ENCODE measurements around the gene OBP2A.

DNA sequence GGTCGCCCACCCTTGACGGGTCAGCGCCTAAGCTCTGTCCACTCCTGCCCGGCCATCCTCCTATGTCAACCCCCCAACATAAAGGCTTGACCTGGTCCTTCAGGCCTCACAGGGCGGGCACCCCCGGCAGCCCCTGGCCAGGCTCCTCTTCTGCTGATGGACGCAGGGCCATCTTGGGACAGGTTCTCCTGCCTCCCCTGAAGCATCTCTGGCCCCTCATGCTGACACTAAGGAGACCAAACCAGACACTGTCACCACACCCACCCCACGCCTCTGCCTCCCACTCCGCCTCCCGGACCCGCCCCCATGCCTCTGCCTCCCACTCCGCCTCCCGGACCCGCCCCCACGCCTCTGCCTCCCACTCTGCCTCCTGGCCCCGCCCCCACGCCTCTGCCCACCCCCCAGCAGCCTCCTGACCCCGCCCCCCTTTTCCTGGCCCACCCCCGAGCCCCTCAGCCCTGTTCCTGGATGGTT, 6.8 kb downstream of the OBP2A start:
- no peak for TF ChIP-seq POLR2A (IDR thresholded peaks at IDR 0.05; ENCODE audit: borderline replicate concordance, extremely low read depth, insufficient read depth, insufficient read length)
- TF ChIP-seq, protein P1, sequence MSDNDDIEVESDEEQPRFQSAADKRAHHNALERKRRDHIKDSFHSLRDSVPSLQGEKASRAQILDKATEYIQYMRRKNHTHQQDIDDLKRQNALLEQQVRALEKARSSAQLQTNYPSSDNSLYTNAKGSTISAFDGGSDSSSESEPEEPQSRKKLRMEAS (IDR thresholded peaks at IDR 0.05) = no peak
- TF ChIP-seq, protein P2, sequence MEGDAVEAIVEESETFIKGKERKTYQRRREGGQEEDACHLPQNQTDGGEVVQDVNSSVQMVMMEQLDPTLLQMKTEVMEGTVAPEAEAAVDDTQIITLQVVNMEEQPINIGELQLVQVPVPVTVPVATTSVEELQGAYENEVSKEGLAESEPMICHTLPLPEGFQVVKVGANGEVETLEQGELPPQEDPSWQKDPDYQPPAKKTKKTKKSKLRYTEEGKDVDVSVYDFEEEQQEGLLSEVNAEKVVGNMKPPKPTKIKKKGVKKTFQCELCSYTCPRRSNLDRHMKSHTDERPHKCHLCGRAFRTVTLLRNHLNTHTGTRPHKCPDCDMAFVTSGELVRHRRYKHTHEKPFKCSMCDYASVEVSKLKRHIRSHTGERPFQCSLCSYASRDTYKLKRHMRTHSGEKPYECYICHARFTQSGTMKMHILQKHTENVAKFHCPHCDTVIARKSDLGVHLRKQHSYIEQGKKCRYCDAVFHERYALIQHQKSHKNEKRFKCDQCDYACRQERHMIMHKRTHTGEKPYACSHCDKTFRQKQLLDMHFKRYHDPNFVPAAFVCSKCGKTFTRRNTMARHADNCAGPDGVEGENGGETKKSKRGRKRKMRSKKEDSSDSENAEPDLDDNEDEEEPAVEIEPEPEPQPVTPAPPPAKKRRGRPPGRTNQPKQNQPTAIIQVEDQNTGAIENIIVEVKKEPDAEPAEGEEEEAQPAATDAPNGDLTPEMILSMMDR (IDR thresholded peaks at IDR 0.05 in 2 of 3, conservative IDR thresholded peaks at IDR 0.05 in 1 of 3; ENCODE audit: borderline replicate concordance in 1 of 3, insufficient read depth in 1 of 3, low read depth in 2 of 3, low read length in 2 of 3) = no peak
- no peak for TF ChIP-seq ZFX (IDR thresholded peaks at IDR 0.05)
- TF ChIP-seq POLR2AphosphoS5 (IDR thresholded peaks at IDR 0.05; ENCODE audit: low read depth, low read length) = no peak
- TF ChIP-seq EZH2phosphoT487 (IDR thresholded peaks at IDR 0.05; ENCODE audit: borderline replicate concordance) = no peak
- no peak for TF ChIP-seq EZH2 (IDR thresholded peaks at IDR 0.05)
- TF ChIP-seq EGR1 (IDR thresholded peaks at IDR 0.05; ENCODE audit: low read depth) = no peak
- TF ChIP-seq YY1 (IDR thresholded peaks at IDR 0.05; ENCODE audit: extremely low read depth, insufficient replicate concordance, low read depth, low read length) = no peak
- TF ChIP-seq TCF7L2 (IDR thresholded peaks at IDR 0.05; ENCODE audit: borderline replicate concordance, extremely low read depth, insufficient read depth, insufficient read length) = no peak
- TF ChIP-seq RAD21 (IDR thresholded peaks at IDR 0.05; ENCODE audit: low read depth) = no peak
- no peak for TF ChIP-seq ZNF274 (IDR thresholded peaks at IDR 0.05; ENCODE audit: low read depth, low read length)
- TF ChIP-seq, protein P3, sequence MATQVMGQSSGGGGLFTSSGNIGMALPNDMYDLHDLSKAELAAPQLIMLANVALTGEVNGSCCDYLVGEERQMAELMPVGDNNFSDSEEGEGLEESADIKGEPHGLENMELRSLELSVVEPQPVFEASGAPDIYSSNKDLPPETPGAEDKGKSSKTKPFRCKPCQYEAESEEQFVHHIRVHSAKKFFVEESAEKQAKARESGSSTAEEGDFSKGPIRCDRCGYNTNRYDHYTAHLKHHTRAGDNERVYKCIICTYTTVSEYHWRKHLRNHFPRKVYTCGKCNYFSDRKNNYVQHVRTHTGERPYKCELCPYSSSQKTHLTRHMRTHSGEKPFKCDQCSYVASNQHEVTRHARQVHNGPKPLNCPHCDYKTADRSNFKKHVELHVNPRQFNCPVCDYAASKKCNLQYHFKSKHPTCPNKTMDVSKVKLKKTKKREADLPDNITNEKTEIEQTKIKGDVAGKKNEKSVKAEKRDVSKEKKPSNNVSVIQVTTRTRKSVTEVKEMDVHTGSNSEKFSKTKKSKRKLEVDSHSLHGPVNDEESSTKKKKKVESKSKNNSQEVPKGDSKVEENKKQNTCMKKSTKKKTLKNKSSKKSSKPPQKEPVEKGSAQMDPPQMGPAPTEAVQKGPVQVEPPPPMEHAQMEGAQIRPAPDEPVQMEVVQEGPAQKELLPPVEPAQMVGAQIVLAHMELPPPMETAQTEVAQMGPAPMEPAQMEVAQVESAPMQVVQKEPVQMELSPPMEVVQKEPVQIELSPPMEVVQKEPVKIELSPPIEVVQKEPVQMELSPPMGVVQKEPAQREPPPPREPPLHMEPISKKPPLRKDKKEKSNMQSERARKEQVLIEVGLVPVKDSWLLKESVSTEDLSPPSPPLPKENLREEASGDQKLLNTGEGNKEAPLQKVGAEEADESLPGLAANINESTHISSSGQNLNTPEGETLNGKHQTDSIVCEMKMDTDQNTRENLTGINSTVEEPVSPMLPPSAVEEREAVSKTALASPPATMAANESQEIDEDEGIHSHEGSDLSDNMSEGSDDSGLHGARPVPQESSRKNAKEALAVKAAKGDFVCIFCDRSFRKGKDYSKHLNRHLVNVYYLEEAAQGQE (IDR thresholded peaks at IDR 0.05; ENCODE audit: low read depth) = no peak
- no peak for TF ChIP-seq SP1 (IDR thresholded peaks at IDR 0.05; ENCODE audit: low read depth)
